Cortex of kidney (tissue), 1 donor: ENCODE measurements around the gene TOR1A.

ENCODE experiments used
- DNase-seq: peaks from one replicate; lab custom pipeline; 2025; lab: John Stamatoyannopoulos, UW

Gene TOR1A

GRCh38 chr9:129852579-129852978 is 28.6 kb upstream of the TOR1A start:
- DNase-seq, result no peak

- DNase-seq, result no peak
Observed at GRCh38 chr9:129851821-129852220, 27.9 kb upstream of the TOR1A start.

GRCh38 chr9:129850821-129851550 is 27.1 kb upstream of the TOR1A start:
- DNase-seq, result no peak

GRCh38 chr9:129849901-129850300 is 26.0 kb upstream of the TOR1A start:
- no peak for DNase-seq

- DNase-seq, result no peak
Observed at GRCh38 chr9:129848712-129849441, 24.9 kb upstream of the TOR1A start.

- no peak for DNase-seq
Observed at GRCh38 chr9:129845373-129845772, 21.4 kb upstream of the TOR1A start.

GRCh38 chr9:129841071-129841470 is 17.1 kb upstream of the TOR1A start:
- DNase-seq, result no peak

- DNase-seq, result no peak
Observed at GRCh38 chr9:129840034-129840433, 16.1 kb upstream of the TOR1A start.

GRCh38 chr9:129839324-129840023 is 15.5 kb upstream of the TOR1A start:
- no peak for DNase-seq

- DNase-seq, result no peak
Observed at GRCh38 chr9:129838707-129839259, 14.8 kb upstream of the TOR1A start.

GRCh38 chr9:129836311-129837007 is 12.5 kb upstream of the TOR1A start:
- DNase-seq, result no peak

GRCh38 chr9:129835860-129836223 is 11.9 kb upstream of the TOR1A start:
- no peak for DNase-seq

GRCh38 chr9:129835128-129835859 is 11.4 kb upstream of the TOR1A start, which contains the start of the genes C9orf78 and USP20:
C9orf78 (minus strand) TSS chr9:129835275; CDS start chr9:129835221, 54 bp downstream.
USP20 (plus strand) TSS chr9:129835458; CDS start chr9:129852556, 17,098 bp downstream.
- DNase-seq, result peak; percentile 45

- DNase-seq, result no peak
Observed at GRCh38 chr9:129834489-129835127, 10.7 kb upstream of the TOR1A start.

GRCh38 chr9:129832982-129833381 is 9.0 kb upstream of the TOR1A start:
- no peak for DNase-seq

GRCh38 chr9:129828969-129829368 is 5.0 kb upstream of the TOR1A start:
- DNase-seq, result no peak

GRCh38 chr9:129828051-129828450 is 4.1 kb upstream of the TOR1A start:
- no peak for DNase-seq

GRCh38 chr9:129826759-129827158 is 2.8 kb upstream of the TOR1A start:
- no peak for DNase-seq

- no peak for DNase-seq
Observed at GRCh38 chr9:129826344-129826743, 2.4 kb upstream of the TOR1A start.

- no peak for DNase-seq
Observed at GRCh38 chr9:129823542-129823934, 398 bp downstream of the TOR1A start.
